Heart right ventricle (tissue), 16 donors: Measurements from ENCODE around the gene GPC5. TPM values are rescaled to one million over a fixed set of nuclear protein-coding genes. Genes with fewer than 3 reads are reported as not detected.

Experiments used
- ATAC-seq, 8 donors: fragments of 200-7000 bp; cut with Tn5 transposase; one replicate each; pipeline ENCODE4 v1.9.1; 2020; ENCODE audit warnings: mild to moderate bottlenecking in 8 of 8, moderate library complexity in 8 of 8, moderate number of reproducible peaks in 1 of 8
- DNase-seq, 2 donors: peaks; one replicate each; pipeline ENCODE4 v3.0.0-alpha.2; 2020
- H3K27ac ChIP-seq, 10 donors: fragments of 200-600 bp; sonication (generic) in 2 of 10; one replicate each; pipeline versions ENCODE4 v1.5.0 to v1.8.0; 2020 to 2022; ENCODE audit warnings: mild to moderate bottlenecking in 3 of 10
- H3K27me3 ChIP-seq, 7 donors: fragments of 200-600 bp; one replicate each; pipeline ENCODE4 v1.8.0; 2021 to 2022; ENCODE audit warnings: mild to moderate bottlenecking in 2 of 7
- H3K36me3 ChIP-seq, 9 donors: fragments of 200-600 bp; sonication (generic) in 1 of 9; one replicate each; pipeline versions ENCODE4 v1.5.0 to v1.8.0; 2020 to 2022; ENCODE audit warnings: mild to moderate bottlenecking in 2 of 9
- H3K4me1 ChIP-seq, 9 donors: fragments of 200-600 bp; sonication (generic) in 1 of 9; one replicate each; pipeline versions ENCODE4 v1.5.0 to v1.8.0; 2020 to 2022; ENCODE audit warnings: mild to moderate bottlenecking in 4 of 9
- H3K4me3 ChIP-seq, 10 donors: fragments of 200-600 bp; sonication (generic) in 2 of 10; one replicate each; pipeline versions ENCODE4 v1.5.0 to v1.8.0; 2020 to 2022; ENCODE audit warnings: mild to moderate bottlenecking in 7 of 10, moderate library complexity in 2 of 10
- H3K9me3 ChIP-seq, 11 donors: fragments of 200-600 bp in 10 of 11; sonication (generic) in 2 of 11; one replicate each; pipeline versions ENCODE4 v1.5.0 to v1.8.0; 2013 to 2022; ENCODE audit warnings: mild to moderate bottlenecking in 2 of 11, control low read depth in 1 of 11, moderate library complexity in 1 of 11
- WGBS, 2 donors: extraction: QIAGEN DNeasy Blood & Tissue Kit; methylation state at CpG; one replicate each; pipeline ENCODE4 v1.1.7; 2013; ENCODE audit warnings: inconsistent platforms in 1 of 2; 5-methylcytosine and 5-hydroxymethylcytosine counted together
- intact Hi-C, 10 donors: fragments of 100-400 bp; cut with DNase I; formaldehyde crosslinking; loops; one replicate each; pipeline versions ENCODE4 v1.11.1 to v1.14.2; 2022
- polyA plus RNA-seq, 2 donors: library from polyadenylated mRNA; stranded (reverse); fragments of 200-250 nt; gene quantifications; one replicate each; pipeline ENCODE4 v1.2.3, GENCODE V29; 2013
- total RNA-seq, 10 donors: library from RNA; stranded (reverse); fragmentation: NEBNext Ultra II Directional in 3 of 10; extraction: Animal tissue kit (Norgen Biotek cat#: 25700) in 3 of 10; gene quantifications; one replicate each; pipeline versions ENCODE4 v1.2.1 to v1.2.4, GENCODE V29; 2021 to 2023
- TF ChIP-seq, protein P1 (sequence below), 9 donors: fragments of 200-600 bp; sonication (generic) in 2 of 9; IDR thresholded peaks; one replicate each; pipeline versions ENCODE4 v1.5.0 to v1.8.0; 2021 to 2022; ENCODE audit warnings: antibody characterized with exemption in 9 of 9, mild to moderate bottlenecking in 5 of 9, moderate library complexity in 1 of 9
- donor health status: Arrhythmogenic right ventricular cardiomyopathy.
- donor health status: ischemic (EF 13 %, LVEDD 7.1; RV severe dilation, severe dysfunction).
- donor health status: healthy with polysubstance abuse.
- donor health status: DM: no; HTN: yes; CAD: no.
- donor health status: DM: no; HTN: no; CAD: no.
- donor health status: ischemic (EF 25% LVEDD 6.9; RV normal size, moderate dysfunction).
- donor health status: ischemic (EF 25% LVEDD 5.7; RV mildly dilated, moderate dysfunction).
- donor health status: healthy.
- donor health status: DM: yes; HTN: yes; CAD: no.
- donor health status: Ischemic cardiomyopathy.
- donor health status: ischemic (EF 35%, LVEDD 5.7; RV mildly dilated, moderate dysfunction).
- donor health status: nonischemic (EF 11% LVEDD 7.7; RV severe dilation, severe dysfunction).
- donor health status: DM: yes; HTN: yes; CAD: no.
- donor health status: PGD.
- donor health status: ischemic (EF 29% LVEDD 5.4; RV normal size, mild dysfunction).
- donor health status: nonischemic (EF 23%, LVEDD 6.1; RV moderate dilation, normal function).

GPC5 gene
- total and polyA plus RNA-seq, 12 donors, result 0.01 to 3.5 (median 0.70) TPM; not detected in 1

DNA sequence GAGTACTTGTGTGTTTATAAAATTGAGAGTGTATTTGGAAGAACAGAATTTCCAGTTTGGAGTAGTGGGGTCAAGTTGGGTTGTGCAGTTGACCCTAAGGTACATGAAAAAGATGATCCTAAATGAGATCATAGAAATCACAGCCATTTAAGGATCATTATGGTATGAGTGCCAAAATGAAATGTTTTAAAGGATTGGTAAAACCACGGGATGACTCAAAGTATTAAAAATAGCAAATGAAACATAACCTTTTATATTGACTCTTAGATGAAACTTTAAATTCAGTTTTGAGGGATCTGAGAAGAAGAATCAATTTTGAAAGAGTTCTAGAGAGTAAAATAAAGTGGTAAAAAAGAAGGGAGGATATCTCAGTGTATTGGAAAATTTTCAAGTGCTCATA is 773.8 kb downstream of the GPC5 start:
- H3K36me3 ChIP-seq, result no peaks in the 10 kb centered on the region
- H3K9me3 ChIP-seq, result no peaks in the 10 kb centered on the region
- no peak for ATAC-seq
- no peak for DNase-seq
- intact Hi-C loops, result no loop called here
- TF ChIP-seq, protein P1, sequence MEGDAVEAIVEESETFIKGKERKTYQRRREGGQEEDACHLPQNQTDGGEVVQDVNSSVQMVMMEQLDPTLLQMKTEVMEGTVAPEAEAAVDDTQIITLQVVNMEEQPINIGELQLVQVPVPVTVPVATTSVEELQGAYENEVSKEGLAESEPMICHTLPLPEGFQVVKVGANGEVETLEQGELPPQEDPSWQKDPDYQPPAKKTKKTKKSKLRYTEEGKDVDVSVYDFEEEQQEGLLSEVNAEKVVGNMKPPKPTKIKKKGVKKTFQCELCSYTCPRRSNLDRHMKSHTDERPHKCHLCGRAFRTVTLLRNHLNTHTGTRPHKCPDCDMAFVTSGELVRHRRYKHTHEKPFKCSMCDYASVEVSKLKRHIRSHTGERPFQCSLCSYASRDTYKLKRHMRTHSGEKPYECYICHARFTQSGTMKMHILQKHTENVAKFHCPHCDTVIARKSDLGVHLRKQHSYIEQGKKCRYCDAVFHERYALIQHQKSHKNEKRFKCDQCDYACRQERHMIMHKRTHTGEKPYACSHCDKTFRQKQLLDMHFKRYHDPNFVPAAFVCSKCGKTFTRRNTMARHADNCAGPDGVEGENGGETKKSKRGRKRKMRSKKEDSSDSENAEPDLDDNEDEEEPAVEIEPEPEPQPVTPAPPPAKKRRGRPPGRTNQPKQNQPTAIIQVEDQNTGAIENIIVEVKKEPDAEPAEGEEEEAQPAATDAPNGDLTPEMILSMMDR (IDR thresholded peaks at IDR 0.05), result no peak
- H3K27me3 ChIP-seq, result no peaks in the 10 kb centered on the region
- WGBS, 2 donors, result 67 to 78% methylated on average over 1 of the region's 1 CpG
- no peak overlapping the region for H3K4me3 ChIP-seq
- H3K27ac ChIP-seq, result no peak overlapping the region
- H3K4me1 ChIP-seq, result no peaks in the 10 kb centered on the region

GRCh38 chr13:92173254-92173653 is 774.8 kb downstream of the GPC5 start:
- WGBS, 2 donors, result 90 to 94% methylated on average over 2 of the region's 2 CpGs
- TF ChIP-seq, protein P1 (IDR thresholded peaks at IDR 0.05), result no peak

DNA sequence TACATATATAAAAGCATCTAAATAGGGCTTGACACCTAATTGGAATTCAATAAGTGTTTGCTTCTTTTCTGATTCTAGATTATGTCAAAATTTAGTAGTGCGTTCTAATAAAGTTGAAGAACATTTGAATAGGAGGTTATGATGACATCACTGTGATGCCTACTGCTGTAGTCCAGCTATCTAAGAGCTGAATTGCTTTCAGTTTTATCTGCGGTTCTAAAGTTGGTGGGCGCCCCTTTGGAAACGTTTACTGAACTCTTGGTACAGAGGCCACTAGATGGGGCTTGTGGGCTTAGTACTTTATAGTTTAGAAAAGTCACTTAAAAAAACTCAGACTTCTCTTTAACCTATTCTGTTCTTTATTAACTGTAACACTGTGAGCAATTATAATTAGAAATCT is 776.9 kb downstream of the GPC5 start:
- Histone ChIP-seq H3K36me3 (no peaks in the 10 kb centered on the region), H3K4me3 (no peak overlapping the region), H3K27me3 (no peaks in the 10 kb centered on the region), H3K27ac (no peak overlapping the region), H3K4me1 (no peaks in the 10 kb centered on the region), H3K9me3 (no peaks in the 10 kb centered on the region)
- WGBS, 2 donors, result 7 to 12% methylated on average over 4 of the region's 4 CpGs
- intact Hi-C loops, result no loop called here
- peak in 1 of 8 donors; percentile 39 for ATAC-seq
- DNase-seq, result no peak
- TF ChIP-seq, protein P1 (IDR thresholded peaks at IDR 0.05), result peak in 6 of 9 donors; percentile 32 to 51 (median 43)

More at GRCh38 chr13:92173254-92173653, 774.8 kb downstream of the GPC5 start:
- Histone ChIP-seq H3K4me1 (no peaks in the 10 kb centered on the region), H3K4me3 (no peak overlapping the region), H3K36me3 (no peaks in the 10 kb centered on the region), H3K9me3 (no peaks in the 10 kb centered on the region), H3K27me3 (no peaks in the 10 kb centered on the region), H3K27ac (no peak overlapping the region)
- intact Hi-C loops, result no loop called here
- DNase-seq (no peak), ATAC-seq (no peak)

DNA sequence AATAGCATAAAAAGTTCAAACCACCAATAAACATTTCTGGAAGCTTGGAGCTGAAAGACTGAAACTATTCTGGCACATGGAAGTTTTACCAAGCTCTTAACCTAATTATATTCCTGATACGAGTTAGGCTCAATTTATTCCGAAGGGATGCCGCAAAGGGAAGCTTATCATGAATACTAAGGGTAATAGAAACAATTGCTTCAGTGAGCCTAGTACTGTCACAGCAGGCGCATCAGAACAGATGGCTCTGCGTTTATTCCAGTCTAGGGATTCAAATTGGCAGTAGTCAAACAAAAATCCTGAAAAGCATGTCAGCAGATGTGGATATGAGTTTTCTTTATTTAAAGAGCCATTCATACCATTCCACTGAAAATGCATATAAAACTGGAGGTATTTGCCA is 779.5 kb downstream of the GPC5 start:
- WGBS, 2 donors, result 72 to 79% methylated on average over 5 of the region's 5 CpGs
- intact Hi-C loops, result no loop called here
- Histone ChIP-seq H3K4me3 (no peak overlapping the region), H3K27ac (no peak overlapping the region), H3K36me3 (no peaks in the 10 kb centered on the region), H3K9me3 (no peaks in the 10 kb centered on the region), H3K4me1 (no peaks in the 10 kb centered on the region), H3K27me3 (no peaks in the 10 kb centered on the region)
- TF ChIP-seq, protein P1 (IDR thresholded peaks at IDR 0.05), result no peak
- ATAC-seq (no peak), DNase-seq (no peak)
